CD4-positive, CD25-positive, alpha-beta regulatory T cell (primary cell): ENCODE data around the gene HMGN3. TPM values are rescaled to one million over a fixed set of nuclear protein-coding genes. Genes with fewer than 3 reads are reported as not detected.

Experiments
- ATAC-seq, 2 donors: fragments of 150-1000 bp; cut with Tn5 transposase; one replicate each; pipeline ENCODE4 v1.10.0; 2021; ENCODE audit warnings: low read depth in 2 of 2, moderate number of reproducible peaks in 2 of 2, moderate library complexity in 1 of 2
- DNase-seq, 3 donors: peaks; one replicate each; pipeline versions ENCODE4 v3.0.0 to v3.0.0-alpha.2; 2012 to 2022; ENCODE audit warnings: mixed read lengths in 1 of 3
- H3K27ac ChIP-seq: one replicate; pipeline ENCODE4 v1.7.0; 2013; ENCODE audit warnings: mild to moderate bottlenecking, low read length; ENCODE audit not compliant: insufficient read depth, poor library complexity, severe bottlenecking
- H3K27me3 ChIP-seq: one replicate; pipeline ENCODE4 v1.7.0; 2013; ENCODE audit warnings: low read length; ENCODE audit not compliant: control insufficient read depth, insufficient read depth
- H3K36me3 ChIP-seq: one replicate; pipeline ENCODE4 v1.7.0; 2013; ENCODE audit warnings: mild to moderate bottlenecking, low read length, moderate library complexity; ENCODE audit not compliant: control insufficient read depth, insufficient read depth
- H3K4me1 ChIP-seq: 2 replicates; pipeline ENCODE4 v1.7.0; 2013; ENCODE audit warnings: mild to moderate bottlenecking, low read length; ENCODE audit not compliant: insufficient read depth, control insufficient read depth, poor library complexity, severe bottlenecking
- H3K4me3 ChIP-seq: one replicate; pipeline ENCODE4 v1.7.0; 2013; ENCODE audit warnings: low read depth, mild to moderate bottlenecking, low read length, moderate library complexity
- H3K9me3 ChIP-seq, 2 experiments: 1 replicate in 1 of 2; 2 replicates in 1 of 2; pipeline ENCODE4 v1.7.0; 2013; ENCODE audit warnings: low read length in 2 of 2, mild to moderate bottlenecking in 1 of 2, moderate library complexity in 1 of 2; ENCODE audit not compliant: control insufficient read depth in 2 of 2
- H3K27ac Mint-ChIP-seq, 3 donors: one replicate each; pipeline ENCODE4 v1.8.0; 2020 to 2022; ENCODE audit warnings: mild to moderate bottlenecking in 3 of 3, mixed read lengths in 3 of 3, moderate library complexity in 2 of 3
- H3K27me3 Mint-ChIP-seq: one replicate; pipeline ENCODE4 v1.8.0; 2022; ENCODE audit warnings: mild to moderate bottlenecking, mixed read lengths
- H3K36me3 Mint-ChIP-seq: one replicate; pipeline ENCODE4 v1.8.0; 2020; ENCODE audit warnings: mixed read lengths
- H3K4me1 Mint-ChIP-seq, 4 donors: one replicate each; pipeline ENCODE4 v1.8.0; 2020 to 2022; ENCODE audit warnings: mixed read lengths in 4 of 4, mild to moderate bottlenecking in 1 of 4
- H3K4me3 Mint-ChIP-seq, 4 donors: one replicate each; pipeline ENCODE4 v1.8.0; 2020 to 2022; ENCODE audit warnings: mild to moderate bottlenecking in 4 of 4, mixed read lengths in 4 of 4, moderate library complexity in 3 of 4
- H3K9me3 Mint-ChIP-seq, 7 donors: one replicate each; pipeline ENCODE4 v1.8.0; 2020 to 2022; ENCODE audit warnings: mixed read lengths in 7 of 7, mild to moderate bottlenecking in 3 of 7, moderate library complexity in 2 of 7
- polyA plus RNA-seq, 4 donors: library from polyadenylated mRNA; unstranded; fragments of 300-500 nt; fragmentation: Illumina TruSeq; gene quantifications; one replicate each; pipeline ENCODE4 v1.2.3, GENCODE V29; 2021
- total RNA-seq: library from RNA; stranded (reverse); gene quantifications from one replicate; pipeline ENCODE4 v1.2.3, GENCODE V29; 2022

The HMGN3 gene
- total and polyA plus RNA-seq, 5 donors from 2014 or later: 18.9 to 58.2 (median 57.0) TPM

DNA sequence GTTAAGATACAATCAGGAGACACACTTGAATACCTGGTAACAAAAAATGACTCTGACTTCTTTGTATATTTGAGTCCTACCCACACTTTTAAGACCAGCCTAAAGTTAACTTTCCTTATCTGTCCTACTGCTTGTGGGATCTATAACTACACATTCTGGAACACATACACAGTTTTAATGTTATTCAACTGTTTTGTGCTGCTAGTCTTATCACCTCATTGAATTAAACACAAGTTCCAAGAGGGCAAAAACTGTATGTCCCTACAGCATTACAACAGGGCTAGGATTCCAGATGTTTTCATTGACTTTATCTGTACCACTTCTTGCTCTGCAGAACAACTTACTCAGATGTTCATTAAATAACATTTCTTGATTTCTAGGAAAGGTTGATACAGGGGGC, 2.8 kb downstream of the HMGN3 start:
- peak overlapping the region; percentile 23 to 85 (median 40) for H3K4me3 Mint-ChIP-seq
- peaks cover 12 to 36% (median 32%) of the 10 kb centered on the region in 4 donors for H3K4me1 Mint-ChIP-seq
- Histone ChIP-seq H3K27ac (no peak overlapping the region), H3K9me3 (no peaks in the 10 kb centered on the region), H3K4me1 (peaks cover 4% of the 10 kb centered on the region), H3K36me3 (no peaks in the 10 kb centered on the region), H3K4me3 (no peak overlapping the region), H3K27me3 (no peaks in the 10 kb centered on the region)
- H3K36me3 Mint-ChIP-seq: peaks cover 7% of the 10 kb centered on the region
- peaks cover 5% of the 10 kb centered on the region for H3K27me3 Mint-ChIP-seq
- no peak for ATAC-seq
- no peak for DNase-seq
- no peak overlapping the region for H3K27ac Mint-ChIP-seq
- no peaks in the 10 kb centered on the region for H3K9me3 Mint-ChIP-seq

GRCh38 chr6:79231101-79231500, 3.4 kb downstream of the HMGN3 start:
- Mint-ChIP-seq H3K27ac (no peak overlapping the region), H3K36me3 (peaks cover 8% of the 10 kb centered on the region), H3K4me3 (peak overlapping the region in 1 of 4 donors; percentile 85), H3K9me3 (no peaks in the 10 kb centered on the region), H3K27me3 (peaks cover 5% of the 10 kb centered on the region), H3K4me1 (peaks cover 12 to 36% (median 33%) of the 10 kb centered on the region in 4 donors)
- Histone ChIP-seq H3K36me3 (no peaks in the 10 kb centered on the region), H3K4me1 (peaks cover 4% of the 10 kb centered on the region), H3K9me3 (no peaks in the 10 kb centered on the region), H3K27ac (no peak overlapping the region), H3K4me3 (no peak overlapping the region), H3K27me3 (no peaks in the 10 kb centered on the region)
- DNase-seq: no peak
- no peak for ATAC-seq

DNA sequence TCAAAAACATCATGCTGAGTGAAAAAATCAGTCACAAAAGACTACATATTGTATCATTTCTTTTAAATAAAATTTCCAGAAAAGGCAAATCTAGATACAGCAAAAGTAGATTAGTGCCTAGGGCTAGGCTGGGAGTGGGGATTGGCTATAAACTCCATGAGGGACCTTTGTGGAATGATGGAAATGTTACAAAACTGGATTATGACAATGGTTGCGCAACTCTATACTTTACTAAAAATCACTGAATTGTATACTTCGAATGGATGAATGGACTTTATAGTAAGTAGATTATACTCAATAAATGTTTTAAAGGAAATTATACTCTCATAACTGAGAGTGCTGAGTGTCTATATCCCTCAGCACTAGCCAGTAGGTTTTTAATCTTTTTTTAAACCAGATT, 4.3 kb downstream of the HMGN3 start:
- no peak for ATAC-seq
- peaks cover 5% of the 10 kb centered on the region for H3K27me3 Mint-ChIP-seq
- no peaks in the 10 kb centered on the region for H3K9me3 Mint-ChIP-seq

GRCh38 chr6:79227445-79227844, 7.0 kb downstream of the HMGN3 start:
- peaks cover 8% of the 10 kb centered on the region for H3K36me3 Mint-ChIP-seq
- DNase-seq: no peak
- no peaks in the 10 kb centered on the region for H3K9me3 Mint-ChIP-seq

More for the DNA sequence above, 4.3 kb downstream of the HMGN3 start:
- Mint-ChIP-seq H3K27ac (no peak overlapping the region), H3K36me3 (peaks cover 8% of the 10 kb centered on the region), H3K4me1 (peaks cover 12 to 36% (median 30%) of the 10 kb centered on the region in 4 donors), H3K4me3 (no peak overlapping the region)
- Histone ChIP-seq H3K27ac (no peak overlapping the region), H3K9me3 (no peaks in the 10 kb centered on the region), H3K36me3 (no peaks in the 10 kb centered on the region), H3K27me3 (no peaks in the 10 kb centered on the region), H3K4me3 (no peak overlapping the region), H3K4me1 (peaks cover 4% of the 10 kb centered on the region)
- no peak for DNase-seq

DNA sequence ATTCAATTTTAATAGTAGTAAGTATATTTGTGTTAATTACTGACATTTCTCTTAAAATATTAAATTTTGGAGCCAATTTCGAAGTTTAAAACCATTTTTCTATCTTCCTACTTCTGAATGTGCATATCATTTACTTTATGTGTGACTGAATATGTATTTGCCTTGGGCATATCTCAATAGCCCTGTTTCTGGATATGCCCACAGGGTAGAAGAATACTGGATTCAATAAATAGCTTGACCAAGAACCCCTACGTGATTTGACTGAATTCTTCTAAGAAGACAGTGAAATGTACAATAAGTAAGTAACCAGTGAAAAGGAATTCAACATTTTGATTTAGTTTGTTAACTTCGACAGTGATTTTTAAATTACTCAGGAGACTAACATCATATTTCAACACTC, 7.8 kb downstream of the HMGN3 start:
- H3K36me3 ChIP-seq: no peaks in the 10 kb centered on the region
- no peak overlapping the region for H3K27ac Mint-ChIP-seq
- H3K27me3 ChIP-seq: no peaks in the 10 kb centered on the region
- H3K36me3 Mint-ChIP-seq: peaks cover 8% of the 10 kb centered on the region
- DNase-seq: no peak
- no peaks in the 10 kb centered on the region for H3K27me3 Mint-ChIP-seq
- ATAC-seq: no peak
- H3K9me3 Mint-ChIP-seq: no peaks in the 10 kb centered on the region
- H3K4me1 ChIP-seq: no peaks in the 10 kb centered on the region
- no peak overlapping the region for H3K4me3 Mint-ChIP-seq
- no peak overlapping the region for H3K27ac ChIP-seq
- no peaks in the 10 kb centered on the region for H3K9me3 ChIP-seq
- peaks cover 8 to 29% (median 16%) of the 10 kb centered on the region in 4 donors for H3K4me1 Mint-ChIP-seq
- H3K4me3 ChIP-seq: no peak overlapping the region

More at GRCh38 chr6:79227445-79227844, 7.0 kb downstream of the HMGN3 start:
- H3K27ac Mint-ChIP-seq: no peak overlapping the region
- no peak for ATAC-seq
- H3K27me3 Mint-ChIP-seq: no peaks in the 10 kb centered on the region
- H3K9me3 ChIP-seq: no peaks in the 10 kb centered on the region
- no peak overlapping the region for H3K4me3 ChIP-seq
- H3K4me1 Mint-ChIP-seq: peaks cover 14 to 35% (median 20%) of the 10 kb centered on the region in 4 donors
- no peaks in the 10 kb centered on the region for H3K4me1 ChIP-seq
- no peaks in the 10 kb centered on the region for H3K36me3 ChIP-seq
- no peaks in the 10 kb centered on the region for H3K27me3 ChIP-seq
- H3K27ac ChIP-seq: no peak overlapping the region
- H3K4me3 Mint-ChIP-seq: peak overlapping the region in 1 of 4 donors; percentile 43

- ATAC-seq: no peak
- Histone ChIP-seq H3K27me3 (no peaks in the 10 kb centered on the region), H3K4me1 (no peaks in the 10 kb centered on the region), H3K4me3 (no peak overlapping the region), H3K9me3 (no peaks in the 10 kb centered on the region), H3K27ac (no peak overlapping the region), H3K36me3 (no peaks in the 10 kb centered on the region)
- Mint-ChIP-seq H3K27ac (peak overlapping the region in 1 of 3 donors; percentile 46), H3K27me3 (no peaks in the 10 kb centered on the region), H3K4me1 (peaks cover 7 to 22% (median 13%) of the 10 kb centered on the region in 4 donors), H3K4me3 (no peak overlapping the region), H3K36me3 (peaks cover 8% of the 10 kb centered on the region), H3K9me3 (no peaks in the 10 kb centered on the region)
- no peak for DNase-seq
These were observed 8.5 kb downstream of the HMGN3 start for GRCh38 chr6:79225717-79226599.

- H3K9me3 ChIP-seq: no peaks in the 10 kb centered on the region
- no peak overlapping the region for H3K27ac ChIP-seq
- Mint-ChIP-seq H3K9me3 (peaks cover 0 to 3% (median 0%) of the 10 kb centered on the region in 7 donors), H3K27ac (no peak overlapping the region), H3K27me3 (no peaks in the 10 kb centered on the region), H3K4me3 (no peak overlapping the region), H3K36me3 (peaks cover 6% of the 10 kb centered on the region), H3K4me1 (peaks cover 5 to 19% (median 10%) of the 10 kb centered on the region in 4 donors)
- H3K36me3 ChIP-seq: no peaks in the 10 kb centered on the region
- no peak overlapping the region for H3K4me3 ChIP-seq
- ATAC-seq: no peak
- no peak for DNase-seq
- no peaks in the 10 kb centered on the region for H3K4me1 ChIP-seq
- no peaks in the 10 kb centered on the region for H3K27me3 ChIP-seq
These were observed 10.7 kb downstream of the HMGN3 start for GRCh38 chr6:79223611-79224404.
